ENCODE data around the gene KAT6B. TPM values are rescaled to one million over a fixed set of nuclear protein-coding genes. Genes with fewer than 3 reads are reported as not detected.

The KAT6B gene
- total and polyA plus RNA-seq, 10 of the 15 experiments (the other 5 are each of a cell fraction or from before 2014, with no cell fraction given) = 2.7 to 22.6 (median 15.7) TPM

DNA sequence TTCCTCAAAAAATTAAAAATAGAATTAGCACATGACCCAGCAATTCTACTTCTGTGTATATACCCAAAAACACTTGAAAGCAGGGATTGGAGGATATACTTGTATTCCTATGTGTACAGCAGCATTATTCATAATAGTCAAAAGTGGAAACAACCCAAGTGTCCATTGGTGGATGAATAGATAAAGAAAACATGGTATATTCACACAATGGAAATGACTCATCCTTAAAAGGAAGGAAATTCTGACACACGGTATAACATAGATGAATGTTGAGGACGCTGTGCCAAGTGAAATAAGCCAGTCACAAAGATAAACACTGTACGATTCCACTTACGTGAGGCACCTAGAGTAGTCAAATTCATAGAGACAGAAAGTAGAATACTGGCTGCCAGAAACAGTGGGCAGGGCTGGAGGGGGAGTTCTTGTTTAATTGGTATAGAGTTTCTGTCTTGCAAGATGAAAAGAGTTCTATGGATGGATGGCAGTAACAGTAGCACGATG is 26.6 kb upstream of the KAT6B start:
- Histone ChIP-seq H3K36me3 (ENCODE audit: control insufficient read depth in 2 of 2, insufficient read depth in 2 of 2, low read length in 1 of 2) (no peaks in the 10 kb centered on the region), H3K4me1 (ENCODE audit: control insufficient read depth, insufficient read depth, low read length) (peaks cover 18% of the 10 kb centered on the region), H3K27me3 (replicated peaks in 1 of 2; ENCODE audit: control insufficient read depth in 2 of 2, insufficient read depth in 2 of 2, low read length in 1 of 2) (no peaks in the 10 kb centered on the region), H3K27ac (ENCODE audit: control insufficient read depth, insufficient read depth) (no peak overlapping the region), H3K9me3 (replicated peaks; ENCODE audit: control insufficient read depth, insufficient read depth, low read length) (no peaks in the 10 kb centered on the region), H3K4me3 (no peak overlapping the region), H3K9ac (ENCODE audit: control insufficient read depth, insufficient read depth, low read length) (no peak overlapping the region), H4K20me1 (ENCODE audit: control insufficient read depth, insufficient read depth) (no peaks in the 10 kb centered on the region), H3K4me2 (ENCODE audit: control insufficient read depth, insufficient read depth) (no peak overlapping the region), H2AFZ (ENCODE audit: control insufficient read depth, low read depth, low read length) (no peak overlapping the region), H3K79me2 (ENCODE audit: control insufficient read depth, insufficient read depth, low read length) (no peaks in the 10 kb centered on the region)
- in situ Hi-C loops (cut with MboI) = no loop called here
- intact Hi-C loops (cut with micrococcal nuclease; ENCODE audit: unreplicated experiment) = no loop called here
- ChIA-PET CTCF (no interaction called here), POLR2A (no interaction called here), RAD21 (ENCODE audit: unreplicated experiment) (no interaction called here), SMC1A (ENCODE audit: uncharacterized antibody, unreplicated experiment) (no interaction called here)
- no peak for FAIRE-seq
- ATAC-seq = peak; percentile 45
- TF ChIP-seq JUNB (IDR thresholded peaks at IDR 0.05) (peak; percentile 55; the same call in 1 of the 2 replicates), IRF3 (IDR thresholded peaks at IDR 0.05) (no peak)
- no peak for DNase-seq (ENCODE audit: low read depth, low spot score)
- whole genome bisulfite sequencing (ENCODE audit: insufficient coverage, insufficient replicate concordance, low lambda C conversion rate, missing lambda C conversion rate) = 80% methylated on average over 5 of the region's 5 CpGs
- BruUV-seq (replicated peaks) = no TSS peak

- H3K27me3 ChIP-seq (replicated peaks in 1 of 2; ENCODE audit: control insufficient read depth in 2 of 2, insufficient read depth in 2 of 2, low read length in 1 of 2) = no peaks in the 10 kb centered on the region
- H2AFZ ChIP-seq (ENCODE audit: control insufficient read depth, low read depth, low read length) = no peak overlapping the region
- H3K9ac ChIP-seq (ENCODE audit: control insufficient read depth, insufficient read depth, low read length) = no peak overlapping the region
- BruUV-seq (replicated peaks) = no TSS peak
- no peaks in the 10 kb centered on the region for H3K79me2 ChIP-seq (ENCODE audit: control insufficient read depth, insufficient read depth, low read length)
- DNase-seq (ENCODE audit: low read depth, low spot score) (no peak), FAIRE-seq (no peak), ATAC-seq (no peak)
- no peaks in the 10 kb centered on the region for H4K20me1 ChIP-seq (ENCODE audit: control insufficient read depth, insufficient read depth)
- RAD21 ChIA-PET (ENCODE audit: unreplicated experiment) = interaction anchor here (1.1 kb wide), 1 partner anchor 62 kb away, joined by 3 read pairs; no protein-coding TSS in a partner anchor
- H3K27ac ChIP-seq (ENCODE audit: control insufficient read depth, insufficient read depth) = no peak overlapping the region
- WGBS (ENCODE audit: insufficient coverage, insufficient replicate concordance, low lambda C conversion rate, missing lambda C conversion rate) = 100% methylated on average over 2 of the region's 2 CpGs
- CTCF ChIA-PET = no interaction called here
- in situ Hi-C loops (cut with MboI) = no loop called here
- intact Hi-C loops (cut with micrococcal nuclease; ENCODE audit: unreplicated experiment) = no loop called here
- no peak overlapping the region for H3K4me3 ChIP-seq
- peaks cover 12% of the 10 kb centered on the region for H3K4me1 ChIP-seq (ENCODE audit: control insufficient read depth, insufficient read depth, low read length)
- H3K4me2 ChIP-seq (ENCODE audit: control insufficient read depth, insufficient read depth) = no peak overlapping the region
- H3K9me3 ChIP-seq (replicated peaks; ENCODE audit: control insufficient read depth, insufficient read depth, low read length) = no peaks in the 10 kb centered on the region
- SMC1A ChIA-PET (ENCODE audit: uncharacterized antibody, unreplicated experiment) = interaction anchor here (1.0 kb wide), 1 partner anchor 176 kb away, joined by 3 read pairs; no protein-coding TSS in a partner anchor
- POLR2A ChIA-PET = no interaction called here
- TF ChIP-seq JUND (IDR thresholded peaks at IDR 0.05; ENCODE audit: low read depth, low read length) (no peak), ZNF24 (IDR thresholded peaks at IDR 0.05) (peak; percentile 87)
- no peaks in the 10 kb centered on the region for H3K36me3 ChIP-seq (ENCODE audit: control insufficient read depth in 2 of 2, insufficient read depth in 2 of 2, low read length in 1 of 2)
These were observed 25.0 kb upstream of the KAT6B start for GRCh38 chr10:74801447-74801846.
